ENCODE results near the gene PAIP1. TPM values are rescaled to one million over a fixed set of nuclear protein-coding genes. Genes with fewer than 3 reads are reported as not detected.
"Not testable (repeated sequence)": the region's sequence is repeated elsewhere in the genome, so short reads cannot be mapped to it uniquely, and the experiment has no call there.

The PAIP1 gene, protein sequence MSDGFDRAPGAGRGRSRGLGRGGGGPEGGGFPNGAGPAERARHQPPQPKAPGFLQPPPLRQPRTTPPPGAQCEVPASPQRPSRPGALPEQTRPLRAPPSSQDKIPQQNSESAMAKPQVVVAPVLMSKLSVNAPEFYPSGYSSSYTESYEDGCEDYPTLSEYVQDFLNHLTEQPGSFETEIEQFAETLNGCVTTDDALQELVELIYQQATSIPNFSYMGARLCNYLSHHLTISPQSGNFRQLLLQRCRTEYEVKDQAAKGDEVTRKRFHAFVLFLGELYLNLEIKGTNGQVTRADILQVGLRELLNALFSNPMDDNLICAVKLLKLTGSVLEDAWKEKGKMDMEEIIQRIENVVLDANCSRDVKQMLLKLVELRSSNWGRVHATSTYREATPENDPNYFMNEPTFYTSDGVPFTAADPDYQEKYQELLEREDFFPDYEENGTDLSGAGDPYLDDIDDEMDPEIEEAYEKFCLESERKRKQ
- polyA plus RNA-seq (2012; ENCODE audit: missing spikeins) = 60.5 TPM

DNA sequence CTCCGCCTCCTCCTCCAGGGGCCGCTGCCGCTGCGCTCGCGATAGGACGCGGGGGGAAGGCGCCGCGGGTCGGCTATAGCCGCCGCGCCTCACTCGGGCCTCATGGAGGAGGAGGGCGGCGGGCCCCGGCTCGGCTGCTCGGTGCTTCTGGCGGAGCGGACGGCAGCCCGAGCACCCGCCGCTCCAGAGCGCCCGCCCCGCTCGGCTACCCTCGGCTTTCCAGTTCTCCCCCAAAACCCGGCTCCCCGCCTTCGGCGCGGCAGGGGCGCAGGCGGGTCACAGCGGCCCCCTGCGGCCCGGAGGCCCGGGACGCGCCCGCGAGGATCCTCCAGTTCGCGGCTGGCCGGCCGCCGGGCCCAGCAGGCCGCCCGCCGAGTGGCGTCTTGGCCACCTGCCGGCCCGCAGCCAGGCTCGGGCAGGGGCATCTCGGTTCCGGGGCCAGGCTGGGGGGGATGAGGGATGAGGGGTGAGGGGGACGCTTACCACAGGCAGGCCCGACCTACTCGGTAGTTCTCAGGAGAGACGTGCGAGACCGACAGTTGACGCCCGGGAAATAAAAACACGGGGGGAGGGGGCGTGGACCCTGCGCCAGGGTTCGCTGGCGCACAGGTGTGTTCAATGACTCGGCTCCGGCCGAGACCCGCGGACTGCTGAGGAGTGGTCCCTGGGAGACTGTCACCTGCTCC, at the start of gene PAIP1:
Gene PAIP1, minus strand, starts transcription at position 221 of the 686 bp plus-strand sequence. CDS start 231 bp downstream, outside the sequence.
- peak; percentile 75; the same call in 1 of the 2 replicates for TF ChIP-seq TAF1 (IDR thresholded peaks at IDR 0.05; ENCODE audit: borderline replicate concordance, low read depth, low read length)
- TF ChIP-seq POLR2AphosphoS5 (IDR thresholded peaks at IDR 0.05; ENCODE audit: low read depth, low read length) = peak; percentile 84
- TF ChIP-seq POLR2A (IDR thresholded peaks at IDR 0.05; ENCODE audit: low read depth, low read length) = peak; percentile 83
- FAIRE-seq = peak; percentile 94
- DNase-seq (ENCODE audit: insufficient read length) = peak; percentile 77

DNA sequence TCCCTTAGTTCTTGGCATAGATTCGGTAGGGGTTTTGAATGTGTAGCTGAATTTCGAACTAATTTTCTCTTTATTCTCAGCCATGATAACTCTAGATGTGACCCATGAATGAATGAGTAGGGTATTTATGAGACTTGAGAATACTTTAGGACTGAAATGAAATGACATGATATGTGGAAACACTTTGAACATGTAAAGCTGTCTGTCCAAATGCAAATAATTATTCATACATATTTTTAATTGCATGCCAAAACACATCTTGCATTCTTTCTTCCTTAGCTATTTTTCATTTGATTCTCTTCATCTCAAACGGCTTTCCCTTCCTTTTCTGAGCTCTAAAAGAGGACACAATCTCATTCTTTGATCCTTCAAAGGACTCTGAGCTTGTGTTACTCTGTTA, 49.5 kb upstream of the PAIP1 start:
- TF ChIP-seq POLR2A (IDR thresholded peaks at IDR 0.05; ENCODE audit: low read depth, low read length) = no peak
- no peak for TF ChIP-seq POLR2AphosphoS5 (IDR thresholded peaks at IDR 0.05; ENCODE audit: low read depth, low read length)
- TF ChIP-seq TAF1 (IDR thresholded peaks at IDR 0.05; ENCODE audit: borderline replicate concordance, low read depth, low read length) = no peak
- FAIRE-seq (no peak), DNase-seq (ENCODE audit: insufficient read length) (no peak)

DNA sequence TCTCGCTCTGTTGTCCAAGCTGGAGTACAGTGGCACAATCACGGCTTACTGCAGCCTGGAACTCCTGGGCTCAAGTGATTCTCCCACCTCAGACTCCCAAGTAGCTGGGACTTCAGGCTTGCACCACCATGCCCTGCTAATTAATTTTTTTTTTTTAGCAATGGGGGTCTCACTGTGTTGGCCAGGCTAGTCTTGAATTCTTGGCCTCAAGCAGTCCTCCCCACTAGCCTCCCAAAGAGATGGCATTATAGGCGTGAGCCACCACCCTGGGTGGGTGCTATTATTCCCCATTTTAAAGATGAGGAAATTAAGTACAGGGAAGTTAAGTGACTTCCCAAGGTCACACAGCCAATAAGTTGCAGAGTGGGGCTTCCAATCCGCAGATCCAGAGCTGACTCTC, 47.8 kb upstream of the PAIP1 start:
- DNase-seq (ENCODE audit: insufficient read length) (no peak), FAIRE-seq (no peak)
- TF ChIP-seq POLR2A (IDR thresholded peaks at IDR 0.05; ENCODE audit: low read depth, low read length) (no peak), TAF1 (IDR thresholded peaks at IDR 0.05; ENCODE audit: borderline replicate concordance, low read depth, low read length) (no peak), POLR2AphosphoS5 (IDR thresholded peaks at IDR 0.05; ENCODE audit: low read depth, low read length) (no peak)

DNA sequence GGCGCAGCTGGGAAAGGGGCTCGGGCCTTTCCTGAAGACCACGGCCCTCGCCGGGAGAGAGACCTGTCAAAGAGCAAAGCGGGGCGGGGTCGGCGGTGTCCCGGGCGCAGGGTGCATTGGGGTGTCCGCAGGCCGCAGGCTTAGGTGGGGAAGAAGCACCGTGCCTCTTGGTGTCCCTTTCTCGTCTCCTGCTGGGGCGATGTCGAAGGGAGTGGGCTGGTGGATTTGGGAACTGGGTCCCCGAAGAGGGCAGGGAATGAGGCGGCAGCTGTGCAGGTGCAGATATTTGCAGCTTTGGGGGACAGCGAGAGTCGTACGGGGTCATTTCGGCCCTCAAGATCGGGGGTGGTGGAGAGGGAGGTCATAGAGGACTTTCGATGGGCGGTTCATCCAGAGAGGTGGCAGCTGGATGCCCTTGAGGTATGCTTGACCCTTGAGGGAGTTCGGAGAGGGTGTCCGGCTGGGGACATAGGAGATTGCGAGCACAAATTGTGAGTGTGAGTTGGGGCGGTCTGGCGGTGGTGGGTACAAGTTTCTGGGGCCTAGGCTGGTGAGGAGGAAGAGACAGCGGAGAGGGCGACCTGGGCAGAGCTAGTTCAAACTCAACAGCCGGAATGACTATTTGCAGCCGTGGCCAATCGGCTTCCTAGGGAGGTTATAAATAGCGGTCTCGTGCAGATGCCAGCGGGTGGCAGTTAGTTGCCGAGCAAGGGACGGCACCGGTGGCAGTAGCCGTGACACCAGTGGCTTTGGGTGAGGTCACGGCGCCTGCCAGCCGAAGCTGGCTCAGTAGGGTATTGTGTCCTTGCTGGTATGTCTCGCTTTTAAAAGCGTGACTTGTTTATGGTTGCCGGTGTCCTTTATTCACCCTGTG, 46.7 kb upstream of the PAIP1 start:
- peak; percentile 65 for FAIRE-seq
- DNase-seq (ENCODE audit: insufficient read length) = peak; percentile 20
- TF ChIP-seq POLR2A (IDR thresholded peaks at IDR 0.05; ENCODE audit: low read depth, low read length) = no peak; the same call in none of the 2 replicates
- no peak for TF ChIP-seq POLR2AphosphoS5 (IDR thresholded peaks at IDR 0.05; ENCODE audit: low read depth, low read length)
- TF ChIP-seq TAF1 (IDR thresholded peaks at IDR 0.05; ENCODE audit: borderline replicate concordance, low read depth, low read length) = no peak

DNA sequence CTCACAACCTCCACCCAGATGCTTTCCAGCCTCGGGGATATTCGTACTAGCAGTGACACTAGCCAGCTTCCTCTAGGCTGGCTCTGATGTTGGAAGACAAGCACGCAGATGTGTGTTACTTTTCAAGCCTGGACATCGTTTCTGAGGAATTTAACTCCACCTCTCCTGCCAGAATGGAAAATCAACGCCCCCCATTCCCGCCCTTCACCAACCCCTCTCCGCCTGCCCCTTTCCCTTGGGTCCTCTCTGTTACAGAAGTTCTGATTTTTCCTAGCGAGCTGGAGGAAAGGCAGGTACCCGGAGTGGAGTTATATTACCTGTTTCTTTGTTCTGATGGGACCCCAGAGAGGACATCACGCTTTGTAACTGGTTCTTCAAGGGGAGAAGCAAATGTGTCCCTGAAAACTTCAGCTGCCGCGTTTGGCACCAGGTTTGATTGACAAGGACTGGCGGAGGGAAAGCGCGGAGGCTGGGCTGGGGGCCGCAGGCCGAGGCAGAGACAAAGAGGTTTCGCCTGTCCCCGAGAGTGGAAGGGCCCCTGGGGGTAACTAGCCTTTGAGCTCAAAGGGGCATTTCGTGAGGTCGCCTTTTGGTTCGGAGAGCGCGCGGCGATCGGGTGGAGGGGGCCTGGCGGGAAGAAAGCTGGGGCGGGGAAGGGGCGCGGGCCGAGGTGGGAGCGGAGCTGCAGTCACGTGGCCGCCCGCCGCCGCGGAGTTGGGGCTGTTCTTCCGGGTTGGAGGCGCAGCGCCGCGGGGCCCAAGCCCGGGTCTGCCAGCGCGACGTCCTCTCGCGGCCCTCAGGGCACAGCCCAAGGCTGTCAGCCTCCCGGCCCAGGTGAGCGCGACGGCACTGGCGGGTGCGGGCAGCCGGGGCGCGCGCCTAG, 45.8 kb upstream of the PAIP1 start, which contains the start of gene NNT:
Gene NNT, plus strand, starts transcription at position 720 of the 883 bp plus-strand sequence. CDS start 6,016 bp downstream, outside the sequence.
- DNase-seq (ENCODE audit: insufficient read length) = peak; percentile 62
- FAIRE-seq = peak; percentile 93
- TF ChIP-seq TAF1 (IDR thresholded peaks at IDR 0.05; ENCODE audit: borderline replicate concordance, low read depth, low read length) = peak; percentile 36; the same call in 1 of the 2 replicates
- peak; percentile 86; the same call in 1 of the 2 replicates for TF ChIP-seq POLR2A (IDR thresholded peaks at IDR 0.05; ENCODE audit: low read depth, low read length)
- TF ChIP-seq POLR2AphosphoS5 (IDR thresholded peaks at IDR 0.05; ENCODE audit: low read depth, low read length) = peak; percentile 40; the same call in 1 of the 2 replicates

DNA sequence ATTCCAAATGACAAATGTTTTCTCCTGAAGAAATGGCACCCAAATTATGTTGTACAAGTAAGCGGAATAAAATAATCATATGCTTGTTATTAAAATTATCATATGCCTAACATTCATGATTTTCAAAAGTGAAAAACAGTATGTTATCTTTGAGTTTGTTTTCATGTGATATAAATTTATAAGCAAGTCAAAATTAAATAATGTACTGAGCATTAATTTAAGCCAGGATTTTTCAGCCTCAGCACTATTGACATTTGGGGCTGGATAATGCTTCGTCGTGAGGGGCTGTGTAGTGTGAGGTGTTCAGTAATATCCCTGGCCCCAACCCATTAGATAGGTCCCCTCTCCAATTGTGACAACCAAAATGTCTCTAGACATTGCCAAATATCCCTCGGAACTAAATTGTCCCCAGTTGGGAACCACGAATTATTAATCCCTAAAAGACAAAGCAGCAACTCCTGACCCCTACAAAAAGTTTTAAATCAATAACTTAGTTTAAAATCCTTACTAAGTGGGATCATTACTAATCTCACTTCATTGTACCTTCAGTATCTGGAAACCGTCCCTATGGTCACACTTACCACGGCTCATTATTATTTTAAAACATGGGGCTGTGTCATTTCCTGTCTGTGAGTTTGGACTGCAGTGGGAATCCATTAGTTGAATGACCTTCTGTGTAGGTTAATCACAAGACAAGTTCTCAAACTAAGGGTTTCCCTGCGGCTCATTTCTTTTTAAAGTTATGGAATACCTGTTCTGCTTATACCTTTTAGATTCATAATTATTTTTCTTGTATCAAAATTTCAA, 44.8 kb upstream of the PAIP1 start:
- no peak for TF ChIP-seq TAF1 (IDR thresholded peaks at IDR 0.05; ENCODE audit: borderline replicate concordance, low read depth, low read length)
- TF ChIP-seq POLR2A (IDR thresholded peaks at IDR 0.05; ENCODE audit: low read depth, low read length) = peak; percentile 27; the same call in 1 of the 2 replicates
- DNase-seq (ENCODE audit: insufficient read length) (peak; percentile 8), FAIRE-seq (peak; percentile 44)

DNA sequence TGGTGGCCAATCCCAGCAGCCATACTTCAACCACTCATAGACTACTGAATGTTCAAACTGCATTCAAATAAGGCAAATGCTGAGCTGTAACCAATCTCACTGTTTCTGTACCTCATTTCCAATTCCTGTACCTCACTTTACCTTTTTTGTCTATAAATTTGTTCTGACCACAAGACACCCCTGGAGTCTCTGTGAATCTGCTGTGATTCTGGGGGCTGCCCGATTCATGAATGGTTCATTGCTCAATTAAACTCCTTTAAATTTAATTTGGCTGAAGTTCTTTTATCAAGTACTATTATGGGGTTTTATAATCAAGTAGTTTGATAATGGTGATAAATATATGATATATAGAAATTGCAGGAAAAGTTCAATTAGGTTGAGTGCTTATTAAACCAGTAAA, 42.0 kb upstream of the PAIP1 start:
- not testable (repeated sequence) for FAIRE-seq; DNase-seq (ENCODE audit: insufficient read length)

DNA sequence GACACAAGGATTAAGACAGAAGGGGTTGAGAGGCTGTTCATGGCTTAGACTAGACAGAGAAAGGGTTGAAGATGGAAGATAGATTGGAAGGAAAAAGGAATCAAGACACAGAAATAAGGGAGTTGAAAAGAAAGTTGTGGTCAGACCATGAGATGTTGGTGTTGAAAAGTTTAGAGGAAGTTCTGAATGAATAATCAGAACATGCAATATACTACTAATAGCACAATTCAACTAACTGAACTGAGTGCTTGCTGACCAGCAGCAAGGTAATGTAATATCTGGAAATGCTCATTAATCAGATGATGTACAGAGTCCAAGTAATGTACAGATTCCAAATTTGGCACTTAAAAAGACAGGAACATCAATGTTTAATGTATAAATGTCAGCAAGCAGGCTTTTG, 35.5 kb upstream of the PAIP1 start:
- TF ChIP-seq POLR2AphosphoS5 (IDR thresholded peaks at IDR 0.05; ENCODE audit: low read depth, low read length) (no peak), POLR2A (IDR thresholded peaks at IDR 0.05; ENCODE audit: low read depth, low read length) (no peak), TAF1 (IDR thresholded peaks at IDR 0.05; ENCODE audit: borderline replicate concordance, low read depth, low read length) (no peak)
- FAIRE-seq (no peak), DNase-seq (ENCODE audit: insufficient read length) (no peak)

DNA sequence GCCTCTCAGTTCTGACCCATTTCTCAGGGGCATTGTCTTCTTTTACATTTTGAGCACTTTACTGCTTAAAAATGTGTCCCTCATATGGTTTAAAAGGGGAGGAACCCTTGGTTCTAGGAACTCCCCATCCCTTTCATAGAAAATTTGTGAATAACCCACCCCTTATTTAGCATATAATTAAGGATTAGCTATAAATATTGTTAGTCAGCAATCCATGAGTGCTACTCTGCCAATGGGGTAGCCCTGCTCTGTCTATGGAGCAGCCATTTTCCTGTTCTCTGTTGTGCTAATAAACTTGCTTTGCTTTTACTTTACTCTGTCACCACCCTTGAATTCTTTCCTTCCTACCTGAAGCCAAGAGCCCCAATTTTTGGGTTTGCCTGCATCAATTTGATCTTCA, 33.8 kb upstream of the PAIP1 start:
- FAIRE-seq (no peak), DNase-seq (ENCODE audit: insufficient read length) (no peak)
- TF ChIP-seq POLR2A (IDR thresholded peaks at IDR 0.05; ENCODE audit: low read depth, low read length) (no peak), POLR2AphosphoS5 (IDR thresholded peaks at IDR 0.05; ENCODE audit: low read depth, low read length) (no peak), TAF1 (IDR thresholded peaks at IDR 0.05; ENCODE audit: borderline replicate concordance, low read depth, low read length) (no peak)

Data from GM12892 (cell line).